GM12891 (cell line): ENCODE data around the gene CDK5RAP2.
"Not testable (repeated sequence)": the region's sequence is repeated elsewhere in the genome, so short reads cannot be mapped to it uniquely, and the experiment has no call there.

ENCODE experiments used
- DNase-seq: peaks from one replicate; pipeline ENCODE4 v3.0.0; 2011; ENCODE audit warnings: low spot score; ENCODE audit not compliant: insufficient read length
- FAIRE-seq: peaks from 2 replicates; lab custom pipeline; 2011; peaks lifted over from hg19 to GRCh38; lab: Jason Lieb, UNC
- PAX5 ChIP-seq: IDR thresholded peaks from 2 replicates; pipeline ENCODE4 v1.6.1; 2011; ENCODE audit warnings: low read length, moderate library complexity, mild to moderate bottlenecking; ENCODE audit not compliant: insufficient read depth, severe bottlenecking
- POLR2A ChIP-seq: IDR thresholded peaks from 2 replicates; pipeline ENCODE4 v1.6.1; 2011; ENCODE audit warnings: low read depth, low read length, control low read depth
- POLR2AphosphoS5 ChIP-seq: IDR thresholded peaks from 2 replicates; pipeline ENCODE4 v1.6.1; 2011; ENCODE audit warnings: low read depth, low read length, control low read depth
- POU2F2 ChIP-seq: IDR thresholded peaks from 2 replicates; pipeline ENCODE4 v1.6.1; 2011; ENCODE audit warnings: low read depth, mild to moderate bottlenecking, control low read depth, low read length, moderate library complexity
- SPI1 ChIP-seq: IDR thresholded peaks from 2 replicates; pipeline ENCODE4 v1.6.1; 2011; ENCODE audit warnings: low read depth, low read length, control low read depth
- TAF1 ChIP-seq: IDR thresholded peaks from 2 replicates; pipeline ENCODE4 v1.6.1; 2011; ENCODE audit warnings: low read depth, low read length, control low read depth

The CDK5RAP2 gene

GRCh38 chr9:120536094-120536493, 43.9 kb downstream of the CDK5RAP2 start:
- TF ChIP-seq TAF1: no peak
- no peak for TF ChIP-seq PAX5
- TF ChIP-seq SPI1: no peak
- TF ChIP-seq POLR2A: no peak
- TF ChIP-seq POLR2AphosphoS5: no peak
- no peak for FAIRE-seq
- DNase-seq: no peak

GRCh38 chr9:120534266-120534665, 45.7 kb downstream of the CDK5RAP2 start:
- no peak for FAIRE-seq

DNA sequence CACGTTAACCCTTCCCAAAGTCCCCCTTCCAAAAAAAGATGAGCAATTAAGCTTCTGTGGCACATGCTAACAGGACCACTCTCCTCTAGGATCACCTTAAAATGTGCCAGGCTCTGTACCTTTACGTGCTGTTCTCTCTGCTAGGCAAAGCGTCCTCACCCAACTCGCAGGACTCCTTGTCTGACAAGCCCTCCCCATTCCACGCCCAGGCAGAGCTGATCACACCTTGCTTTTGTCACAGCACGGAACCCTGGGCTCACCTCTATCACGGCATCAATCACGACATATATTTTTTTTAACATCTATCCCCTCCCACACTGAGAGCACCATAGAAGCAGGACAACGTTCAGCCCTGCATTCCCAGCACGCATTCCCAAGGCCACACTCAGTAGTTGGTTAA, 47.1 kb downstream of the CDK5RAP2 start:
- TF ChIP-seq POLR2AphosphoS5 (no peak), POLR2A (no peak), POU2F2 (no peak), SPI1 (no peak), TAF1 (no peak), PAX5 (no peak)
- FAIRE-seq: no peak
- DNase-seq: no peak

More at GRCh38 chr9:120534266-120534665, 45.7 kb downstream of the CDK5RAP2 start:
- no peak for DNase-seq
- TF ChIP-seq SPI1 (no peak), TAF1 (no peak), POLR2A (no peak), POU2F2 (no peak), POLR2AphosphoS5 (no peak)

GRCh38 chr9:120532475-120532874, 47.5 kb downstream of the CDK5RAP2 start:
- FAIRE-seq (no peak), DNase-seq (no peak)
- TF ChIP-seq PAX5 (no peak), POU2F2 (no peak), SPI1 (no peak), POLR2AphosphoS5 (no peak), TAF1 (no peak), POLR2A (no peak)

DNA sequence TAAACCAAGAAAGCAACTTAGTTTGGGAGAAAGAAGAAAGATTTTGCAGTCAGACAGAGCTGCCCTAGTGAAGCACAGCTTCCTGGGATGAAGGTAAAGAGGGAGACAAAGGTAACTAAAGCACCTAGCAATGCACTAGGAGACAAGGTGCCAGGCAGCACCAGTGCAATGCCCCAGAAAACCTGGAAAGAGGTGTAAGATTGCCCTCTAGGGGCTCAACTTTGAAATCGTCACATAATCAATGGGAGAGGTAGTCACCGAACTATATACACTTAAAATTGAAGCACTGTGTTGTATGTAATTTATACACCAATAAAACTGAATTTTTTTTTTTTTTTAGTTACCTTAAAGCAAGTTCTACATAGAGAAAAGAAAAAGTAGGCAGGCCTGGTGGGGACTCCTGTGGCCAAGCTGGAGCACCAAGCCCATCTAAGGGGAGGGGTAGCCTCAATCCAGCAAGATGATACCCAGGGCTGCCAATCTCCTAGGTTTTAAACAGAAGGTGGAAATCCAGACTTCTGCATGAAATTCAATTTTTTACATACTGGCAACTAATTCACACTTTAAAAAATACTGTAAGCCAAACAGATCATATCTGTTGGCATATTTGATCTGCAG, 48.2 kb downstream of the CDK5RAP2 start:
- no peak for TF ChIP-seq TAF1
- TF ChIP-seq PAX5: no peak
- TF ChIP-seq POLR2AphosphoS5: no peak
- TF ChIP-seq POLR2A: no peak
- DNase-seq: no peak
- FAIRE-seq: no peak

DNA sequence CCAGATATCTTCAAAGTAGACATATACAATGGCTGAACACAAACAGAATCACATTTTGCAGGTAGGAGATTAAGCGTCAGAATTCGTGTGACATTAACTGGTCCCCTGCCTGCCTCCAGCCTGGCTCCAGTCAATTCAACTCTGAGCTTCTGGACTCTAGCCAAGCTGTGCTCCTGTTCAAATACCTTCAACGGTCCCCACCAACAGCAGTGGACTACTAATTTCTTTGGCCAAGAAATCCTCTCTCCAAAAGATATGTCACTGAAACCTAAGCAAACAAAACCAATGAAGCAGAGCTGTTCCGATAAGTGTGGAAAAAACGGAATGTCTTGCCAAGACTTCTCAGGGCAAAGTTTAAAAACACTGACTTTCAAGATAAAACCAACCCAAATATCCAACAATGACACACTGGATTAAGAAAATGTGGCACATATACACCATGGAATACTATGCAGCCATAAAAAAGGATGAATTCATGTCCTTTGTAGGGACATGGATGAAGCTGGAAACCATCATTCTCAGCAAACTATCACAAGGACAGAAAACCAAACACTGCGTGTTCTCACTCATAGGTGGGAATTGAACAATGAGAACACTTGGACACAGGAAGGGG, 49.6 kb downstream of the CDK5RAP2 start:
- FAIRE-seq, DNase-seq: not testable (repeated sequence)

GRCh38 chr9:120528829-120529228, 51.1 kb downstream of the CDK5RAP2 start:
- no peak for TF ChIP-seq POLR2A
- no peak for TF ChIP-seq PAX5
- TF ChIP-seq POLR2AphosphoS5: no peak
- TF ChIP-seq SPI1: no peak
- TF ChIP-seq TAF1: no peak
- TF ChIP-seq POU2F2: no peak

DNA sequence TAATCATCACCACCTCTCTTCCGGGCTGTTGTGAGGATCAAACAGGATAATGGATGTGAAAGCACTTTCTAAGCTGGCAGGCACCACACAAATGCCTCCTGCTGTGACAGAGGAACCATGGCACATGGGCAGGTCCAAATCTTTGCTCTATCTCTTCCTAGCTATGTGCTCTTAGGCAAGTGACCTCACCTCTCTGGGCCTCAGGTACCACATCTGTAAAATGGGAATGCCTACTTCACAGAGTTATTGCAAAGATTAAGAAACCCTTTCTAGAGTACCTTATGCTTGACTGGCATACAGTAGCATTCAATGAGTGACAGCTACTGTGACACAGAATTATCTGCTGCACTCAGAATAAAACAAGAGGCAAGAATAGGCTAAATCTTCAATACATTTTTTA, 51.6 kb downstream of the CDK5RAP2 start:
- FAIRE-seq (no peak), DNase-seq (no peak)
- TF ChIP-seq PAX5 (no peak), POLR2AphosphoS5 (no peak), POLR2A (no peak), TAF1 (no peak), SPI1 (no peak), POU2F2 (no peak)

More at GRCh38 chr9:120528829-120529228, 51.1 kb downstream of the CDK5RAP2 start:
- no peak for FAIRE-seq
- DNase-seq: no peak

- DNase-seq: no peak
- TF ChIP-seq POLR2A: no peak
- TF ChIP-seq POU2F2: no peak
- TF ChIP-seq POLR2AphosphoS5: no peak
- no peak for TF ChIP-seq SPI1
- TF ChIP-seq PAX5: no peak
- TF ChIP-seq TAF1: no peak
- FAIRE-seq: no peak
These were observed 53.4 kb downstream of the CDK5RAP2 start for GRCh38 chr9:120526534-120526933.

- DNase-seq: no peak
- TF ChIP-seq TAF1: no peak
- no peak for TF ChIP-seq POU2F2
- TF ChIP-seq PAX5: no peak
- no peak for TF ChIP-seq POLR2AphosphoS5
- no peak for TF ChIP-seq POLR2A
- TF ChIP-seq SPI1: no peak
- no peak for FAIRE-seq
These were observed 55.1 kb downstream of the CDK5RAP2 start for GRCh38 chr9:120524863-120525262.

DNA sequence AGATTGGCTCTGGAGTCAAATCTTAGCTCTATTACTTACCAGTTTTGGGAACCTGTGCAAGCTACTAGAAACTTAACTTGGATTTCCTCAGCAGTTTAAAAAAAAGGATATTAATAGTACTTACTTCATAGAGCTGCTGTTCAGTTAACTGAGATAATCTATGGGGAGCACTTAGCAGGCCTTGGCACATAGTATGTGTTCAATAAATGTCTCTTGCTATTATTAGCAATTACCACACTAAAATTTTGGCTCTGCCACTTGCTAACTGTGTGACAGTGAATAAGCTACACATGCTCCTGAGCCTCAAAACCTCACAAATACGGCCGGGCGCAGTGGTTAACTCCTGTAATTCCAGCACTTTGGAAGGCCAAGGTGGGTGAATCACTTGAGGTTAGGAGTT, 55.9 kb downstream of the CDK5RAP2 start:
- FAIRE-seq (no peak), DNase-seq (no peak)
- TF ChIP-seq POLR2A: no peak
- TF ChIP-seq PAX5: no peak
- TF ChIP-seq POU2F2: no peak
- no peak for TF ChIP-seq POLR2AphosphoS5
- TF ChIP-seq SPI1: no peak
- TF ChIP-seq TAF1: no peak
